ENCODE measurements around the gene GRK2.
A peak's percentile ranks its signal among the peaks of the same experiment; 100 is the strongest.

Gene GRK2

DNA sequence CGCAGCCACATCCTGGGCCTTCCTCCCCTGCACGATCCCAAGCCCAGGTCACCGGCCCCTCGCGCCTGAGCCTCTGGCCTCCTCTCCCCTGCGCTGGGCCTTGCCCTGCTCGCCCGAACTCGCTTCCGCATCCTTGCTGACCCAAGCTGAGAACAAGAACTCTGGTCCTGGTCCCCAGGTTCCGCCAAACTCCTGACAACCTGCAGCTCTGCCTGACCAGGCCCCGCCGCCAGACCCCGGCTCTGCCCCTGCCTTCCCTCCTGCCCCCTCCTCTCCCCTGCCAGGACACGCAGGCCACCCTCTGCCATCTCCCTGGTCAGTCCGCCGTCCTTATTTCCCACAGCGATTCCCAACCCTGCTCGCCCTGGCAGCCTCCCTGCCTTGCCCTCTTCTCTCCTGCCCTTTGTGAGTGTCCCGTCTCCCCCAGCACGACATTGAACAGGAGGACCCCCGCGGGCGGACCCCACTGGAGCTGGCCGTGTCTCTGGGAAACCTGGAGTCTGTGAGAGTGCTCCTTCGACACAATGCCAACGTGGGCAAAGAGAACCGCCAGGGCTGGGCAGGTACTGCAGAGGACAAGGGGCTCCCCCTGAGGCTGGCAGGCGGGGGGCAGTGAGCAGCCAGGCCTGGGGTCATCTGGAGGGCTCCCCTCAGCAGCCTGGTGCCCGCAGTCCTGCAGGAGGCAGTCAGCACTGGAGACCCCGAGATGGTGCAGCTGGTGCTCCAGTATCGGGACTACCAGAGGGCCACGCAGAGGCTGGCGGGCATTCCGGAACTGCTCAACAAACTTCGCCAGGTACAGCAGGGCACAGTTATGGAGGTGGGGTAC, 23.6 kb downstream of the GRK2 start:
- no peak for TF ChIP-seq EZH2phosphoT487 (IDR thresholded peaks at IDR 0.05; ENCODE audit: low read depth)
- TF ChIP-seq, protein P1, sequence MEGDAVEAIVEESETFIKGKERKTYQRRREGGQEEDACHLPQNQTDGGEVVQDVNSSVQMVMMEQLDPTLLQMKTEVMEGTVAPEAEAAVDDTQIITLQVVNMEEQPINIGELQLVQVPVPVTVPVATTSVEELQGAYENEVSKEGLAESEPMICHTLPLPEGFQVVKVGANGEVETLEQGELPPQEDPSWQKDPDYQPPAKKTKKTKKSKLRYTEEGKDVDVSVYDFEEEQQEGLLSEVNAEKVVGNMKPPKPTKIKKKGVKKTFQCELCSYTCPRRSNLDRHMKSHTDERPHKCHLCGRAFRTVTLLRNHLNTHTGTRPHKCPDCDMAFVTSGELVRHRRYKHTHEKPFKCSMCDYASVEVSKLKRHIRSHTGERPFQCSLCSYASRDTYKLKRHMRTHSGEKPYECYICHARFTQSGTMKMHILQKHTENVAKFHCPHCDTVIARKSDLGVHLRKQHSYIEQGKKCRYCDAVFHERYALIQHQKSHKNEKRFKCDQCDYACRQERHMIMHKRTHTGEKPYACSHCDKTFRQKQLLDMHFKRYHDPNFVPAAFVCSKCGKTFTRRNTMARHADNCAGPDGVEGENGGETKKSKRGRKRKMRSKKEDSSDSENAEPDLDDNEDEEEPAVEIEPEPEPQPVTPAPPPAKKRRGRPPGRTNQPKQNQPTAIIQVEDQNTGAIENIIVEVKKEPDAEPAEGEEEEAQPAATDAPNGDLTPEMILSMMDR (IDR thresholded peaks at IDR 0.05; ENCODE audit: low read depth, low read length), result no peak
- Histone ChIP-seq H3K36me3 (replicated peaks; ENCODE audit: low read depth, low read length) (peaks cover 59% of the 10 kb centered on the region), H3K4me3 (ENCODE audit: low read length) (peak overlapping the region; percentile 86), H3K9ac (ENCODE audit: low read length) (peak overlapping the region; percentile 74), H3K9me3 (ENCODE audit: insufficient read depth, low read length) (no peaks in the 10 kb centered on the region), H3K4me1 (ENCODE audit: low read length) (peaks cover 22% of the 10 kb centered on the region), H2AFZ (ENCODE audit: low read depth, low read length) (no peak overlapping the region), H3K79me2 (ENCODE audit: low read length) (peaks cover 28% of the 10 kb centered on the region), H3K4me2 (ENCODE audit: low read length) (peak overlapping the region; percentile 71), H3K27me3 (ENCODE audit: low read depth, low read length) (no peaks in the 10 kb centered on the region), H4K20me1 (ENCODE audit: insufficient read depth, low read length) (no peaks in the 10 kb centered on the region), H3K27ac (ENCODE audit: low read length) (peak overlapping the region; percentile 31)

GRCh38 chr11:67290801-67291200, 24.5 kb downstream of the GRK2 start:
- Histone ChIP-seq H3K36me3 (replicated peaks; ENCODE audit: low read depth, low read length) (peaks cover 56% of the 10 kb centered on the region), H3K4me2 (ENCODE audit: low read length) (no peak overlapping the region), H3K79me2 (ENCODE audit: low read length) (peaks cover 28% of the 10 kb centered on the region), H2AFZ (ENCODE audit: low read depth, low read length) (no peak overlapping the region), H3K27ac (ENCODE audit: low read length) (no peak overlapping the region), H3K9me3 (ENCODE audit: insufficient read depth, low read length) (peaks cover 6% of the 10 kb centered on the region; the same call in 1 of the 2 replicates), H3K4me1 (ENCODE audit: low read length) (peaks cover 22% of the 10 kb centered on the region), H3K9ac (ENCODE audit: low read length) (no peak overlapping the region), H4K20me1 (ENCODE audit: insufficient read depth, low read length) (no peaks in the 10 kb centered on the region), H3K4me3 (ENCODE audit: low read length) (no peak overlapping the region), H3K27me3 (ENCODE audit: low read depth, low read length) (no peaks in the 10 kb centered on the region)
- TF ChIP-seq EZH2phosphoT487 (IDR thresholded peaks at IDR 0.05; ENCODE audit: low read depth), result no peak
- TF ChIP-seq, protein P1 (IDR thresholded peaks at IDR 0.05; ENCODE audit: low read depth, low read length), result no peak

DNA sequence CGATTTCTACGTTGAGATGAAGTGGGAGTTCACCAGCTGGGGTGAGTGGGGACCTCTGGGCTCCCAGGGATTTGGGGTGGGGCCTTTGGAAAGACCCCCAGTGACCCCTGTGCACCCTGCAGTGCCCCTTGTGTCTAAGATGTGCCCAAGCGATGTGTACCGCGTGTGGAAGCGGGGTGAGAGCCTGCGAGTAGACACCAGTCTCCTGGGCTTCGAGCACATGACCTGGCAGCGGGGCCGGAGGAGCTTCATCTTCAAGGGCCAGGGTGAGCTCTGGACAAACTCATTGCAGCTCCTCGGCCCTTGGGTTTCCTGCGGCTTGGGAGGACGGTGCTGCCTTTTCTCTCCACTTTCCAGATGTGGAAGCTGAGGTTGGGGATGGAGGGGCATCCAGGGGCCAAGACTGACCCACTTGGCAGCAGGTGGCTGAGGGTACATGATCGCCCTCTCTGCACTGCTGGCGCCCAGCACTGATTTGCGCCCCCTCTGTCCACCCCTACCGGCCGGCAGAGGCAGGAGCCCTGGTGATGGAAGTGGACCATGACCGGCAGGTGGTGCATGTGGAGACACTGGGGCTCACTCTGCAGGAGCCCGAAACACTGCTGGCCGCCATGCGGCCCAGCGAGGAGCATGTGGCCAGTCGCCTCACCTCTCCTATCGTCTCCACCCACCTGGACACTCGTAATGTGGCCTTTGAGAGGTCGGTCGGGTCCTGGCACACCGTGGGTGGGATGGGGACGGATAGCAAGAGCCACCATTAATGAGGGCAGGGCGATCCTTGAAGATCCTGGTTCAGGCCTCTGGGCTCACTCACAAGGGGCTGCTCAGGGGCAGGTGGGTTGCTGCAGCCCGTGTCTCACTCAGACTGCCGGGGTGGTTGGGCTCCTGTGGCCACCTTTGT, 25.5 kb downstream of the GRK2 start:
- H3K36me3 ChIP-seq (replicated peaks; ENCODE audit: low read depth, low read length), result peaks cover 59% of the 10 kb centered on the region
- H3K4me2 ChIP-seq (ENCODE audit: low read length), result no peak overlapping the region
- H3K27ac ChIP-seq (ENCODE audit: low read length), result no peak overlapping the region
- H3K27me3 ChIP-seq (ENCODE audit: low read depth, low read length), result no peaks in the 10 kb centered on the region
- H3K4me1 ChIP-seq (ENCODE audit: low read length), result peaks cover 22% of the 10 kb centered on the region
- no peak overlapping the region for H3K9ac ChIP-seq (ENCODE audit: low read length)
- H3K79me2 ChIP-seq (ENCODE audit: low read length), result peaks cover 27% of the 10 kb centered on the region
- no peak overlapping the region for H3K4me3 ChIP-seq (ENCODE audit: low read length)
- no peak for TF ChIP-seq EZH2phosphoT487 (IDR thresholded peaks at IDR 0.05; ENCODE audit: low read depth)
- TF ChIP-seq, protein P1 (IDR thresholded peaks at IDR 0.05; ENCODE audit: low read depth, low read length), result no peak
- peaks cover 11% of the 10 kb centered on the region; the same call in 1 of the 2 replicates for H3K9me3 ChIP-seq (ENCODE audit: insufficient read depth, low read length)
- no peaks in the 10 kb centered on the region for H4K20me1 ChIP-seq (ENCODE audit: insufficient read depth, low read length)
- no peak overlapping the region for H2AFZ ChIP-seq (ENCODE audit: low read depth, low read length)

GRCh38 chr11:67292671-67293070, 26.4 kb downstream of the GRK2 start:
- H3K4me2 ChIP-seq (ENCODE audit: low read length), result no peak overlapping the region
- no peak overlapping the region for H2AFZ ChIP-seq (ENCODE audit: low read depth, low read length)
- peaks cover 11% of the 10 kb centered on the region; the same call in 1 of the 2 replicates for H3K9me3 ChIP-seq (ENCODE audit: insufficient read depth, low read length)
- peaks cover 13% of the 10 kb centered on the region for H3K4me1 ChIP-seq (ENCODE audit: low read length)
- H3K27me3 ChIP-seq (ENCODE audit: low read depth, low read length), result no peaks in the 10 kb centered on the region
- no peaks in the 10 kb centered on the region for H4K20me1 ChIP-seq (ENCODE audit: insufficient read depth, low read length)
- H3K4me3 ChIP-seq (ENCODE audit: low read length), result no peak overlapping the region
- no peak for TF ChIP-seq EZH2phosphoT487 (IDR thresholded peaks at IDR 0.05; ENCODE audit: low read depth)
- TF ChIP-seq, protein P1 (IDR thresholded peaks at IDR 0.05; ENCODE audit: low read depth, low read length), result no peak
- H3K36me3 ChIP-seq (replicated peaks; ENCODE audit: low read depth, low read length), result peaks cover 58% of the 10 kb centered on the region
- no peak overlapping the region for H3K9ac ChIP-seq (ENCODE audit: low read length)
- H3K27ac ChIP-seq (ENCODE audit: low read length), result no peak overlapping the region
- peaks cover 18% of the 10 kb centered on the region for H3K79me2 ChIP-seq (ENCODE audit: low read length)
